Testis (tissue), 2 donors: ENCODE measurements around the gene SPEF2.

Experiments used
- CTCF ChIP-seq, 3 experiments: fragments of 450-650 bp in 2 of 3; fragments of 200-600 bp in 1 of 3; sonication (generic) in 1 of 3; IDR thresholded peaks; one replicate each; pipeline ENCODE4 v1.5.1; 2016 to 2019; ENCODE audit warnings: antibody characterized with exemption in 3 of 3, mild to moderate bottlenecking in 2 of 3, moderate library complexity in 1 of 3
- POLR2A ChIP-seq: fragments of 450-650 bp; IDR thresholded peaks from one replicate; pipeline ENCODE4 v1.6.1; 2017; ENCODE audit warnings: antibody characterized with exemption, mild to moderate bottlenecking, moderate library complexity

- TF ChIP-seq CTCF (IDR thresholded peaks at IDR 0.05) = no peak
- TF ChIP-seq POLR2A = no peak
These were observed 17.1 kb upstream of the SPEF2 start for GRCh38 chr5:35600591-35600990.
